Effector CD8-positive, alpha-beta T cell (primary cell): ENCODE data around the gene F2RL1.
A peak's percentile ranks its signal among the peaks of the same experiment; 100 is the strongest.
"Not testable (repeated sequence)": the region's sequence is repeated elsewhere in the genome, so short reads cannot be mapped to it uniquely, and the experiment has no call there.

ENCODE experiments used
- DNase-seq: peaks from one replicate; lab custom pipeline; 2025; lab: John Stamatoyannopoulos, UW

Gene F2RL1

GRCh38 chr5:76850543-76851145 lies 31.8 kb downstream of the F2RL1 start:
- DNase-seq = no peak

DNA sequence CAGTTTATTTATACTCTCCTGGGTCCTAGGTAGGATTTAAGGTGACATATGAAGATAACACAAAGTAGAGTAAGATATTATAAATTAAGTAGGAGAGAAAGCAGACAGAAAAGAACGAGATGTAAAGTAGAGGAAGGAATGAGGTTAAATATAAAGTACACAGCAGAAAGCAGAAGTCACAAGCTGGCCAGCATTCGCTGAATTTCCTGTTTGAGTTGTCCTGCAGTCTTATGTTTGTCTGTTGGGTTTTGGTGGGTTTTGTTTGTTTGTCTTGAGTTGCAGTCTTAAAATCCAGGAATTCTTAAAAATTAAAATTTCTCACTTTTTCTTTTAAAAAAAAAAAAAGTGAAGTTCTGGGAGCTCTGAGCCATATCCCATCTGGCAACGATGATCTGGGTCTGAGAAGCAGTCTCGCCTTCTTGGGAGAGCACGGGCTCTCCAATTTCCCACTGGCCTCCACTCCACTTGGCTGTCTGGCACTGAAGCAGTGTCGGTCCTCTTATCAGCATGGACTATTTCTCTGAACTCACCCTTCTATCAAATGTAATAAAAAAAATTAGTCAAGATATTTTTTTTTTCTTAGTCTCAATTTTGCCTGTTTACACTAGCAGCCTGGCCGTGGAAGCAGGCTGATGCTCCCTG lies 33.0 kb downstream of the F2RL1 start:
- DNase-seq = no peak

DNA sequence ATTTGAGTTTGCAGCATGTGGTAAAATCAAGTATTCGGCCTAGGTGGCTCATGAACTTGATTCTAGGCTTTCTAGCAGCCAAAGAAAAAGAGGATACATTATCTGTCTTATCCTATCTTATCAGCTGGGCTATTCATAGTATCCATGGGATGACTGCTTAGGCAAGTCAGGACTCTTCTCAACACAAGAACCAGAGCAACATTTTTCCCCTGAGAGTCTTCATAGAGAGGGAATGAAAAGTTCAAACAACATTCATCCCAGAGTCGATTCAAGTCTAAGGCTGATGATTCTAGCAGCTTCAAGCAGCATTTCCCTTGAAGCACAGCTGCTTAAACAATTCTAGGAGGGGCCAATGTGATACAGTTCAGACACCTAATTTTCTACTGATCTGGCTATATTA lies 33.9 kb downstream of the F2RL1 start:
- DNase-seq = no peak

GRCh38 chr5:76853741-76854140 lies 34.9 kb downstream of the F2RL1 start:
- DNase-seq = not testable (repeated sequence)

DNA sequence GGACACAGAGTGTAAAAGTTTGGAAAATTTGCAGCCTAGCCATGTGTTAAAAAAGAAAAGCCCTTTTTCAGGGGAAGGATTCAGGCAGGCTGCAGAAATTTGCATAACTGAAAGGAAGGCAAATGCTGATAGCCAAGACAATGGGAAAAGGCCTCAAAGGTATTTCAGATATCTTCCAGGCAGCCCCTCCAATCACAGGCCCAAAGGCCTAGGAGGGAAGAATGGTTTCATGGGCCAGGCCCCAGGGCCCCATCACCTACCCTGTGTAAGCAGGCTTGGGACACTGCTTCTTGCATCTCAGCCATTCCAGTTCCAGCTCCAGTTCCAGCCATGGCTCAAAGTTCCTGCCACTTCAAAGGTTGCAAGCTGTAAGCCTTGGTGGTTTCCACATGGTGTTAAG lies 35.8 kb downstream of the F2RL1 start:
- no peak for DNase-seq

- not testable (repeated sequence) for DNase-seq
Observed at GRCh38 chr5:76855501-76855900, 36.7 kb downstream of the F2RL1 start.

DNA sequence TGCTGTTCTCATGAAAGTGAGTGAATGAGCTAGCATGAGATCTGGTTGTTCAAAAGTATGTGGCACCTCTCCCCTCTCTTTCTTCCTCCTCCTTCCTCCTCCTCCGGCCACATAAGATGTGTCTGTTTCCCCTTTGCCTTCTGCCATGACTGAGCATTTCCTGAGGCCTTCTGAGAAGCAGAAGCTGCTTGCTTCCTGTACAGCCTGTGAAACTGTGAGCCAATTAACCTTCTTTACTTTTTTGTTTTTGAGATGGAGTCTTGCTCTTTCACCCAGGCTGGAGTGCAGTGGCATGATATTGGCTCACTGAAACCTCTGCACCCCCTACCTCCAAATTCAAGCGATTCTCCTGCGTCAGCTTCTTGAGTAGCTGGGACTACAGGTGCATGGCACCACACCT lies 37.1 kb downstream of the F2RL1 start:
- DNase-seq = no peak

GRCh38 chr5:76856800-76857199 lies 38.0 kb downstream of the F2RL1 start:
- DNase-seq = not testable (repeated sequence)

GRCh38 chr5:76859591-76860247 lies 40.9 kb downstream of the F2RL1 start:
- DNase-seq = no peak

- DNase-seq = no peak
Observed at GRCh38 chr5:76861612-76862011, 42.8 kb downstream of the F2RL1 start.

GRCh38 chr5:76863001-76863400 lies 44.2 kb downstream of the F2RL1 start:
- no peak for DNase-seq

DNA sequence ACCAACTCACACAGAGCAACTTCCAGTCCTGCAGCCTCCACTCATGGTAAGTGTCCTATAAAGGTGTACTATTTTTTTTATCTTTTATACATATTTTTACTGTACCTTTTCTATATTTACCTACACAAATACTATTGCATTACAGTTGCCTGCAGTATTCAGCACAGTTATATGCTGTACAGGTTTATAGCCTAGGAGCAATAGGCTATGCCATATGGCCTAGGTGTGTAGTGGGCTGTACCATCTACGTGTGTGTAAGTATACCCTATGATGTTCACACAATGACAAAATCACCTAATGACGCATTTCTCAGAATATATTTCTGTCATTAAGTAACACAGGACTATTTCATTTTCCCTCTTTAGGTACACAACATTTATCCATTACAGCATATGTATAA lies 47.7 kb downstream of the F2RL1 start:
- DNase-seq = no peak

DNA sequence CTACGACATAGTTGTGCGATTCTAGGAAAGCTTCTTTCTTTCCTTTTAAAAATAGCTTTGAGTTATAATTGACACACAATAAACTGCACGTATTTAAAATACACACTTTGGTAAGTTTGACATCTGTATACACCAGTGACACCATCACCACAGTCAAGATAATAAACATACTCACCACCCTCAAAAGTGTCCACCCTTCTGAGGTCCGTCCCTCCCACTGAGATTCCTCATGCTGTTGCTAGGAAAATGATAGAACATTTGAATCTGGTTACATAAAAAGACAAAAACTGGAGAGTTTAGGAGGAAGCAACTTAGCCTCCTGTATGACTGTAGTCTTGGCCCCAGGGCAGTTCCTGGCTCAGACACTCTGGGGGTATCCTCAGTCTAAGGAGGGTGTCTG lies 48.2 kb downstream of the F2RL1 start:
- no peak for DNase-seq

DNA sequence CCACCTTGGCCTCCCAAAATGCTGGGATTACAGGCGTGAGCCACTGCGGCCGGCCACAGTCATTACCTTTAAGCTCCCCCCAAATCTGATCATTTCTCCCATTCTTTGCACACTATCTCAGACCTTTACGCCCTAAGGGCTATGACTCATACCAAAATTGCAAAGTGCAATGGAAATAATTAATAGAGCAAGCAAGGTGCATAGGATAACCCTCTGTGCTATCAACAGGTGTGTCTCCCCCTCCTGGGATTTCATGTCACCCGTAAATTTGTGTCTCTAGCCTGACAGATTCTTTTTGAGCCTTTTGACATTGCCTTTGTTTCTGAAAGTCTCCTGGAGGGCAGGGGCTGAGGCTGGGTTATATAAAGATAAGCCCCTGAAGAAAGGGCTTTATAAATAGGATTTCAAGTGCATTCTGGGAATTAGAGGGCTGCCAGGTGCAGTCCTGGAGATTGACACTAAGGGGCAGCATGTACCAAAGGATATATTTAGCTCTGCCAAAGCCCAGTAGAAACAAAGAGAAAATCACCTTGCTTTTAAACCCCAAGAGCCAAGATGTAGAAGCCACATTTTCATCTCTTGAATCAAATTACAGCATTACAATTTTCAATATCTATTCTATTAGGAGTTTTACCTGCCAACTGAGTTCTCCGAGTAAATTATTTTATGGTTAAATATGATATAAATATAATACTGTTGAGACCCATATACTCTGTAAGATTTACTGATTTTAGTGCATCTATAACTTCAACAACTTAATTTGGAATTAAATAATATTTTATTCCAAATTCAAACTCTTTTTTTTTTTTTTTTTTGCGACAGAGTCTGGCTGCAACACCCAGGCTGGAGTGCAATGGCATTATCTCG lies 49.2 kb downstream of the F2RL1 start:
- peak; percentile 27 for DNase-seq

GRCh38 chr5:76870046-76870445 lies 51.2 kb downstream of the F2RL1 start:
- no peak for DNase-seq

GRCh38 chr5:76874088-76874581 lies 55.3 kb downstream of the F2RL1 start:
- DNase-seq = no peak
